Measurements from ENCODE around the gene HELT. TPM values are rescaled to one million over a fixed set of nuclear protein-coding genes. Genes with fewer than 3 reads are reported as not detected.

HELT gene
- total RNA-seq, 1 donor from 2014 or later, result not detected

GRCh38 chr4:185066179-185066578, 47.9 kb downstream of the HELT start:
- POLR2A ChIA-PET, result no interaction called here
- intact Hi-C loops (cut with micrococcal nuclease), result no loop called here
- CTCF ChIA-PET, result no interaction called here
- no peaks in the 10 kb centered on the region for H3K36me3 Mint-ChIP-seq (ENCODE audit: low read depth)
- no peak overlapping the region for H3K27ac Mint-ChIP-seq
- no peak for TF ChIP-seq CTCF (IDR thresholded peaks at IDR 0.05)
- no peak for ATAC-seq (ENCODE audit: low read depth)
- H3K9me3 Mint-ChIP-seq, result peaks cover 5% of the 10 kb centered on the region
- no peaks in the 10 kb centered on the region for H3K4me1 Mint-ChIP-seq
- DNase-seq, result no peak
- no peak overlapping the region for H3K4me3 Mint-ChIP-seq
- peaks cover 15% of the 10 kb centered on the region for H3K27me3 Mint-ChIP-seq

- ATAC-seq (ENCODE audit: low read depth), result no peak
- TF ChIP-seq CTCF (IDR thresholded peaks at IDR 0.05), result no peak
- ChIA-PET CTCF (no interaction called here), POLR2A (no interaction called here)
- DNase-seq, result no peak
- H3K4me3 Mint-ChIP-seq, result no peak overlapping the region
- intact Hi-C loops (cut with micrococcal nuclease), result no loop called here
- H3K36me3 Mint-ChIP-seq (ENCODE audit: low read depth), result no peaks in the 10 kb centered on the region
- no peak overlapping the region for H3K27ac Mint-ChIP-seq
- H3K27me3 Mint-ChIP-seq, result peaks cover 12% of the 10 kb centered on the region
- H3K9me3 Mint-ChIP-seq, result no peaks in the 10 kb centered on the region
- H3K4me1 Mint-ChIP-seq, result no peaks in the 10 kb centered on the region
Measured at GRCh38 chr4:185068837-185069236, 50.5 kb downstream of the HELT start.

Other genes with a start within 250 kb of the HELT start
- 46.3 and 47.0 TPM in 2 replicates for gene ACSL1, start 192.5 kb upstream of the HELT start, total RNA-seq
- gene SLC25A4, start 124.8 kb downstream of the HELT start, total RNA-seq, result 8.9 and 9.4 TPM in 2 replicates
- 42.6 and 44.1 TPM in 2 replicates for gene CFAP97, start 185.5 kb downstream of the HELT start, total RNA-seq
- 53.1 and 53.7 TPM in 2 replicates for gene SNX25, start 191.1 kb downstream of the HELT start, total RNA-seq

Measured in activated B cell treated with CpG ODN at 0.5 μM for 24 hours (primary cell).